AG10803 (cell line): ENCODE measurements around the gene GPHN.

Experiments used
- DNase-seq: peaks from one replicate; pipeline ENCODE4 v3.0.0; 2010; ENCODE audit warnings: low read depth
- H3K4me3 ChIP-seq: 2 replicates; pipeline ENCODE4 v1.5.1; 2011; ENCODE audit warnings: mild to moderate bottlenecking, low read length, control low read depth
- TF ChIP-seq, protein P1 (sequence below): conservative IDR thresholded peaks from 2 replicates; pipeline ENCODE4 v1.5.1; 2011; ENCODE audit warnings: mild to moderate bottlenecking, low read length, control low read depth, inconsistent platforms

The GPHN gene

DNA sequence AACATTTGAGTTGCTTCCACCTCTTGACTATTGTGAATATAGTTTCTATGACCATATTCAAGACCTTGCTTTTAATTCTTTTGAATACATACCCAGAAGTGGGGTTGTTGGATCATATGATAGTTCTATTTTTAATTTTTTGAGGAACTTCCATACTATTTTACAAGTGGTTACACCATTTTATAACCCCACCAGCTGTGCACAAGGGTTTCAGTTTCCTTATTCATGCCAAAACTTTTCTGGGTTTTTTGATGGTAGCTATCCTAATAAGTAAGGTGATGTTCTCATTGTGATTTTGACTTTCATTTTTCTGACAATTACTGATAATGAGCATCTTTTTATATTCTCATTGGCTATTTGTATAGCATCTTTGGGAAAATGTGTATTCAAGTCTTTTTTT is 571.9 kb downstream of the GPHN start:
- TF ChIP-seq, protein P1, sequence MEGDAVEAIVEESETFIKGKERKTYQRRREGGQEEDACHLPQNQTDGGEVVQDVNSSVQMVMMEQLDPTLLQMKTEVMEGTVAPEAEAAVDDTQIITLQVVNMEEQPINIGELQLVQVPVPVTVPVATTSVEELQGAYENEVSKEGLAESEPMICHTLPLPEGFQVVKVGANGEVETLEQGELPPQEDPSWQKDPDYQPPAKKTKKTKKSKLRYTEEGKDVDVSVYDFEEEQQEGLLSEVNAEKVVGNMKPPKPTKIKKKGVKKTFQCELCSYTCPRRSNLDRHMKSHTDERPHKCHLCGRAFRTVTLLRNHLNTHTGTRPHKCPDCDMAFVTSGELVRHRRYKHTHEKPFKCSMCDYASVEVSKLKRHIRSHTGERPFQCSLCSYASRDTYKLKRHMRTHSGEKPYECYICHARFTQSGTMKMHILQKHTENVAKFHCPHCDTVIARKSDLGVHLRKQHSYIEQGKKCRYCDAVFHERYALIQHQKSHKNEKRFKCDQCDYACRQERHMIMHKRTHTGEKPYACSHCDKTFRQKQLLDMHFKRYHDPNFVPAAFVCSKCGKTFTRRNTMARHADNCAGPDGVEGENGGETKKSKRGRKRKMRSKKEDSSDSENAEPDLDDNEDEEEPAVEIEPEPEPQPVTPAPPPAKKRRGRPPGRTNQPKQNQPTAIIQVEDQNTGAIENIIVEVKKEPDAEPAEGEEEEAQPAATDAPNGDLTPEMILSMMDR: no peak
- no peak overlapping the region for H3K4me3 ChIP-seq
- DNase-seq: no peak

DNA sequence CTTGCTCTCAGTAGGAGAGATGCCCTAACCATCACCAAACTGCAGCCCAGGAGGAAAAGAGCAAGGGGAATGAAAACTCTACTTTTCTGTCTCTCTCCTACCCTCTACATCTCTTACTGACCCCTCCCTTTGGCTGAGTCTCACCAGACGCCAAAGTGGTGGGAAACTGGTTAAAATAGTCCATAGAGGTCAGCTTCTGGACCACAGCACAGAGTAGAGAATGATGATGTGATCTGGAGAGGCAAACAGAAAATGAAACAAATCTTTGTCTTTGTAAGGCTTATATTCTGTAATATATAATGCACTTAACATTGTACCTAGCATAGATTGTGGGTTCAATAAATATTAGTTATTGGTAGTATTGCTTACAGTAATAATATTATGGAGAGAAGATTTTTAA is 600.3 kb downstream of the GPHN start:
- H3K4me3 ChIP-seq: no peak overlapping the region
- DNase-seq: no peak
- TF ChIP-seq, protein P1: no peak

DNA sequence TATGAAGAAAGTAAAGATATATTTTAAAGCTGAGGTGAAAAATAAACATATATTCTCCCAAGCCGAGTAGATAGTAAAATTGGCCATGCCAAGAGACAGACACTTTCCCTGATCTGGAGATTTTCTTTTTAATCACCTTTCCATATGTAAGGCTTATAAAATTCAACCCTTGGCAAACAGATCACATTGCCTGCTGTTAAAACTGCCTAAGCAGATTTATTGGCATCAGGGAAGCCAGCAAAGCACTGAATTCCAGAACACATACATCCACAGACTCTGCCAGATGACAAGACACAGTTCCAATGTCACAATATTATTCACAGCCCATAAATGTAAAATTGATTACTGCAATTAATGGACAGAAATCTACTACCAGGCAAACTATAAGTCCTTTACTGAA is 603.1 kb downstream of the GPHN start:
- TF ChIP-seq, protein P1: no peak
- no peak overlapping the region for H3K4me3 ChIP-seq
- no peak for DNase-seq

DNA sequence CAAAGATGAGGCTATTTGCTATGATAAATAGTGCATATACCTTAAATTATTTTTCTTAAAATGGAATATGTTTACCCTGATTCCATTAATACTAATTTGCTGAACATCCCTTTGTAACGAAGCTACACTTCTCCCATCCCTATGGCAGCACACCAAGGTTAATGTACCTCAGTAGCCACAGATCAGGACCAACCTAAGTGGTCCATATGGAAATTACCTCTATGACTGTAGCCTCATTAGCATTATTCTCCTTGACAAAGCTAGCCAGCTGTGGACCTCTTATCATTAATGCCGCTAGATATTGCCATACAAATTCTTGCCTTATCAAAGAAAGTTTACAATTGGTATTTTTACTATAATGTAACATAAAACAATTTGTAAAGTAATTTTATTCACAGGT is 604.4 kb downstream of the GPHN start:
- TF ChIP-seq, protein P1: no peak
- H3K4me3 ChIP-seq: no peak overlapping the region
- DNase-seq: no peak

DNA sequence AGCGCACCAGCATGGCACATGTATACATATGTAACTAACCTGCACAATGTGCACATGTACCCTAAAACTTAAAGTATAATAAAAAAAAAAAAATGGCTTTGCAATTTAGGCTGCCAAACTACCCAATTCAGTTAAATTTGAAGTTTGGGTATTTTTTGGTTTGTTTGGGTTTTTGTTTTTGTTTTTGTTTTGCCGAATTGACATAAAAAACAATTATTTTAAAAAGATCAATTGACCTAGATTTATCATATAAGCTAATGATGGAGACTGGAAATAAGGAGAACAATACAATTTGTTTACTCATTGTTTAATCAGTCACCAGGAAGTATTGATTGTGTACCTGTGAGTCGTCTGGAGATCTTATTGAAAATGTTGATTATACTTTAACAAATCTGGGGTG is 619.2 kb downstream of the GPHN start:
- no peak for DNase-seq
- H3K4me3 ChIP-seq: no peak overlapping the region
- TF ChIP-seq, protein P1: no peak

DNA sequence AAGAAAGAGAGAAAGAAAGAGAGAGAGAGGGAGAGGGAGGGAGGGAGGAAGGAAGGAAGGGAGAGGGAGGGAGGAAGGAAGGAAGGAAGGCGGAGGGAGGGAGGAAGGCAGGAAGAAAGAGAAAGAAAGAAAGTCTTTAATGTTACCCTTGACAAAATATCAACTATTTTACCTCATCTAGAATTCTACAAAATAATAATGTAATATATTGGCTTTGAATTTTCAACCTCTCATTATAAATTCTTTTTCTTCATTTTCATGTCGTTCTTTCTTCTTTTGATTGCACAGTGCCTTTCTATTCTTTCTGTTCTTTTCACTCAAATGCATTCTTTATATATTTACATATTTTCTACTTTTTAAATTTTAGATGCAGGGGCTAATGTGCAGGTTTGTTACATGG is 621.8 kb downstream of the GPHN start:
- DNase-seq: no peak
- no peak overlapping the region for H3K4me3 ChIP-seq
- TF ChIP-seq, protein P1: no peak

DNA sequence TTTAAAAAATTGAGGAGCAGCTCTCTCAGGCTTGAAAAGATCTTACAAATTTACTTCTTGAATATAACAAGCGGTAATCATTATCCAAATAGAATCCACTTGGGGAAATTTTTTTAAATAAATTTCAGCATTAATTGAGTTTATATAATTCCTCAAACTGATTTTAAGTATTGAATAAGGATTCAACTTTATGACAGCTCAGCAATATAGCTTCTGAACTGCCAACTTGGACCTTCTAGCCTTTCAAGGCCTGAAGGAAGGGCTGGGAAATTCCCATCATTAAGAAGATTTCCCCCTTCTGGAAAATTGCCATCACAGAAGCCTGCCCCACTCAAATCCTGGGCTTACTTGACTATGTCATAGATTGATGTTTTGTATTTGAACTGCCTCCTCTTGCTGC is 623.7 kb downstream of the GPHN start:
- TF ChIP-seq, protein P1: no peak
- DNase-seq: no peak
- no peak overlapping the region for H3K4me3 ChIP-seq
